Right lobe of liver (tissue), 6 donors: ENCODE measurements around the gene FAM222B. TPM values are rescaled to one million over a fixed set of nuclear protein-coding genes. Genes with fewer than 3 reads are reported as not detected.

Source experiments
- ATAC-seq, 4 donors: fragments of 200-7000 bp; cut with Tn5 transposase; one replicate each; pipeline ENCODE4 v1.9.1; 2020; ENCODE audit warnings: mild to moderate bottlenecking in 4 of 4, moderate library complexity in 4 of 4
- DNase-seq, 3 donors: peaks; one replicate each; pipeline ENCODE4 v3.0.0-alpha.2; 2020
- H3K27ac ChIP-seq, 3 donors: fragments of 200-600 bp; one replicate each; pipeline ENCODE4 v1.8.0; 2022
- H3K27me3 ChIP-seq, 2 donors: fragments of 200-600 bp; one replicate each; pipeline ENCODE4 v1.8.0; 2022
- H3K36me3 ChIP-seq, 4 donors: fragments of 200-600 bp; sonication (generic) in 1 of 4; one replicate each; pipeline versions ENCODE4 v1.5.1 to v1.8.0; 2017 to 2022; ENCODE audit warnings: control low read depth in 1 of 4
- H3K4me1 ChIP-seq, 4 donors: fragments of 200-600 bp; sonication (generic) in 1 of 4; one replicate each; pipeline versions ENCODE4 v1.5.1 to v1.8.0; 2017 to 2022; ENCODE audit warnings: control low read depth in 1 of 4
- H3K4me3 ChIP-seq, 3 donors: fragments of 200-600 bp; one replicate each; pipeline ENCODE4 v1.8.0; 2022
- H3K9me3 ChIP-seq, 4 donors: fragments of 200-600 bp; sonication (generic) in 1 of 4; one replicate each; pipeline versions ENCODE4 v1.5.1 to v1.8.0; 2017 to 2022; ENCODE audit warnings: control low read depth in 1 of 4
- CTCF ChIP-seq, 4 donors: fragments of 200-600 bp in 3 of 4; fragments of 450-650 bp in 1 of 4; IDR thresholded peaks; one replicate each; pipeline versions ENCODE4 v1.5.1 to v1.8.0; 2016 to 2022; ENCODE audit warnings: antibody characterized with exemption in 4 of 4, mild to moderate bottlenecking in 2 of 4
- POLR2A ChIP-seq: fragments of 450-650 bp; IDR thresholded peaks from one replicate; pipeline ENCODE4 v1.6.1; 2017; ENCODE audit warnings: antibody characterized with exemption, mild to moderate bottlenecking
- WGBS: methylation state at CpG from one replicate; pipeline ENCODE4 v1.1.6; 2018; ENCODE audit warnings: low coverage, low lambda C conversion rate; ENCODE audit not compliant: insufficient coverage; ENCODE audit errors: missing lambda C conversion rate; 5-methylcytosine and 5-hydroxymethylcytosine counted together
- intact Hi-C, 2 donors: fragments of 100-400 bp; cut with DNase I; formaldehyde crosslinking; loops; one replicate each; pipeline versions ENCODE4 v1.11.2 to v1.14.1; 2022
- total RNA-seq, 6 experiments: library from RNA; depleted of rRNA in 2 of 6; stranded (reverse); fragments of >200 nt in 2 of 6; fragmentation: NEBNext Ultra II Directional in 3 of 6; extraction: Animal tissue kit (Norgen Biotek cat#: 25700) in 3 of 6; gene quantifications; one replicate each; pipeline versions ENCODE4 v1.1.0 to v1.2.4, GENCODE V29; 2016 to 2023
- donor health status: DM: no; HTN: yes; CAD: no.
- donor health status: DM: no; HTN: no; CAD: no.
- donor health status: DM: no; HTN: no; CAD: no.
- donor health status: DM: no; HTN: yes; CAD: no.
- donor health status: DM: no; HTN: yes; CAD: no.

Gene FAM222B
- total RNA-seq, 6 experiments from 2014 or later: 5.8 to 12.0 (median 8.8) TPM

DNA sequence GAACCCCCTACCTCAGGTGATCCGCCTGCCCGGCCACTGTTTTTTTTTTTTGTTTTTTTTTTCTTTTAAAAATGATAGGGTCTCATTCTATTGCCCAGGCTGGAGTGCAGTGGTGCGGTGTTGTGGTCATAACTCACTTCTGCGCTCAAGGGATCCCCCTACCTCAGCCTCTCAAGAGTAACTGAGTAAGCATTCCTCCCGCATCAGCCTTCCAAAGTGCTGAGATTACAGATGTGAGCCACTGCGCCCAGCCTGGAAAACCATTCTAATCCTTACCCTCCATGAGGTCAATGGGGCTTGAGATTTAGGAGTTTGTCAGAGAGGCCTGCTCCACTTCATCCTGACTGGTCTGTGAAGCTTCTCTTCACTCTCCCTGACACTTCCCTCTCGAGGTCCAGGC, 24.7 kb upstream of the FAM222B start:
- Histone ChIP-seq H3K4me3 (no peak overlapping the region), H3K4me1 (no peaks in the 10 kb centered on the region), H3K27me3 (no peaks in the 10 kb centered on the region), H3K27ac (no peak overlapping the region), H3K9me3 (no peaks in the 10 kb centered on the region), H3K36me3 (no peaks in the 10 kb centered on the region)
- no peak for DNase-seq
- 84% methylated on average over 5 of the region's 7 CpGs for WGBS
- no peak for ATAC-seq
- TF ChIP-seq CTCF (IDR thresholded peaks at IDR 0.05) (no peak), POLR2A (no peak)
- intact Hi-C loops: no loop called here

GRCh38 chr17:28865946-28866752, 23.6 kb upstream of the FAM222B start:
- ATAC-seq (no peak), DNase-seq (no peak)
- no peaks in the 10 kb centered on the region for H3K4me1 ChIP-seq
- H3K4me3 ChIP-seq: no peak overlapping the region
- H3K9me3 ChIP-seq: no peaks in the 10 kb centered on the region
- H3K27me3 ChIP-seq: no peaks in the 10 kb centered on the region
- TF ChIP-seq POLR2A (no peak), CTCF (IDR thresholded peaks at IDR 0.05) (no peak)
- intact Hi-C loops: no loop called here
- H3K36me3 ChIP-seq: no peaks in the 10 kb centered on the region
- no peak overlapping the region for H3K27ac ChIP-seq
- 88% methylated on average over 7 of the region's 13 CpGs for WGBS

- Histone ChIP-seq H3K27ac (no peak overlapping the region), H3K9me3 (no peaks in the 10 kb centered on the region), H3K4me3 (no peak overlapping the region), H3K27me3 (no peaks in the 10 kb centered on the region), H3K36me3 (peaks cover 0 to 7% (median 0%) of the 10 kb centered on the region in 4 donors), H3K4me1 (no peaks in the 10 kb centered on the region)
- intact Hi-C loops: no loop called here
- peak in 1 of 3 donors; percentile 40 for DNase-seq
- no peak for TF ChIP-seq POLR2A
- TF ChIP-seq CTCF (IDR thresholded peaks at IDR 0.05): no peak
- 71% methylated on average over 6 of the region's 11 CpGs for WGBS
- peak; percentile 27 to 55 (median 40) for ATAC-seq
These were observed 22.6 kb upstream of the FAM222B start for GRCh38 chr17:28864991-28865849.

- Histone ChIP-seq H3K9me3 (no peaks in the 10 kb centered on the region), H3K27ac (no peak overlapping the region), H3K4me1 (no peaks in the 10 kb centered on the region), H3K36me3 (peaks cover 0 to 20% (median 3%) of the 10 kb centered on the region in 4 donors), H3K4me3 (no peak overlapping the region), H3K27me3 (no peaks in the 10 kb centered on the region)
- ATAC-seq (no peak), DNase-seq (no peak)
- intact Hi-C loops: no loop called here
- whole genome bisulfite sequencing: 100% methylated on average over 1 of the region's 1 CpG
- TF ChIP-seq POLR2A: no peak
- no peak for TF ChIP-seq CTCF (IDR thresholded peaks at IDR 0.05)
These were observed 21.4 kb upstream of the FAM222B start for GRCh38 chr17:28863953-28864352.
